Thyroid gland (tissue), 4 donors: ENCODE measurements around the gene SLC35D3.

ENCODE experiments used
- POLR2A ChIP-seq, 2 donors: fragments of 450-650 bp; IDR thresholded peaks; one replicate each; pipeline ENCODE4 v1.6.1; 2017; ENCODE audit warnings: antibody characterized with exemption in 2 of 2, mild to moderate bottlenecking in 2 of 2, moderate library complexity in 1 of 2
- TF ChIP-seq, protein P1 (sequence below), 6 experiments: fragments of 200-600 bp in 3 of 6; fragments of 450-650 bp in 3 of 6; sonication (generic) in 3 of 6; IDR thresholded peaks; one replicate each; pipeline ENCODE4 v1.5.1; 2016 to 2019; ENCODE audit warnings: antibody characterized with exemption in 6 of 6, mild to moderate bottlenecking in 2 of 6, inconsistent platforms in 1 of 6, moderate library complexity in 1 of 6

DNA sequence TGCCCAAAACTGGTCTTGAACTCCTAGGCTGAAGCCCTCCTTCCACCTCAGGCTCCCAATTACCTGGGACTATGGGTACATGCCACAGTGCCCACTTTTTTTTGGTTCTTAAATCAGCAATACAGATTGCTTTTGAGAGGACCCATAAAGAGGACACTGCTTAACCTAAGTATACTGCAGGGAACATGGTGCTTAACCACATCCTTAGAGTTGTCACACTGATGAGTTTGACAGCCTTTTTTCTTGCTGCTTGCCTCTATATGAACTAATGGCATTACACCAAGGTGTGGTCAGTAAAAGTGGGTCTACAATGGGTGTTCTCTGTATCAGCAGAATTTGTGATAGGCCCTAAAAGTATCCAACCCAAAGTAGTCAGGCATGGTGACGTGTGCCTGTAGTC lies 7.2 kb upstream of the SLC35D3 start:
- TF ChIP-seq, protein P1, sequence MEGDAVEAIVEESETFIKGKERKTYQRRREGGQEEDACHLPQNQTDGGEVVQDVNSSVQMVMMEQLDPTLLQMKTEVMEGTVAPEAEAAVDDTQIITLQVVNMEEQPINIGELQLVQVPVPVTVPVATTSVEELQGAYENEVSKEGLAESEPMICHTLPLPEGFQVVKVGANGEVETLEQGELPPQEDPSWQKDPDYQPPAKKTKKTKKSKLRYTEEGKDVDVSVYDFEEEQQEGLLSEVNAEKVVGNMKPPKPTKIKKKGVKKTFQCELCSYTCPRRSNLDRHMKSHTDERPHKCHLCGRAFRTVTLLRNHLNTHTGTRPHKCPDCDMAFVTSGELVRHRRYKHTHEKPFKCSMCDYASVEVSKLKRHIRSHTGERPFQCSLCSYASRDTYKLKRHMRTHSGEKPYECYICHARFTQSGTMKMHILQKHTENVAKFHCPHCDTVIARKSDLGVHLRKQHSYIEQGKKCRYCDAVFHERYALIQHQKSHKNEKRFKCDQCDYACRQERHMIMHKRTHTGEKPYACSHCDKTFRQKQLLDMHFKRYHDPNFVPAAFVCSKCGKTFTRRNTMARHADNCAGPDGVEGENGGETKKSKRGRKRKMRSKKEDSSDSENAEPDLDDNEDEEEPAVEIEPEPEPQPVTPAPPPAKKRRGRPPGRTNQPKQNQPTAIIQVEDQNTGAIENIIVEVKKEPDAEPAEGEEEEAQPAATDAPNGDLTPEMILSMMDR (IDR thresholded peaks at IDR 0.05) = no peak
- no peak for TF ChIP-seq POLR2A (IDR thresholded peaks at IDR 0.05)
